Measurements from ENCODE around the gene NTM.

NTM gene

GRCh38 chr11:131811383-131811782, 441.0 kb downstream of the NTM start:
- H3K9me3 ChIP-seq = no peaks in the 10 kb centered on the region
- no peaks in the 10 kb centered on the region for H3K4me1 ChIP-seq
- no peak for DNase-seq
- H3K27me3 ChIP-seq = no peaks in the 10 kb centered on the region
- no peak overlapping the region for H3K4me3 ChIP-seq (ENCODE audit: low read depth, low read length)
- TF ChIP-seq CTCF (IDR thresholded peaks at IDR 0.05; ENCODE audit: low read depth, low read length) = no peak
- no peaks in the 10 kb centered on the region for H3K36me3 ChIP-seq

DNA sequence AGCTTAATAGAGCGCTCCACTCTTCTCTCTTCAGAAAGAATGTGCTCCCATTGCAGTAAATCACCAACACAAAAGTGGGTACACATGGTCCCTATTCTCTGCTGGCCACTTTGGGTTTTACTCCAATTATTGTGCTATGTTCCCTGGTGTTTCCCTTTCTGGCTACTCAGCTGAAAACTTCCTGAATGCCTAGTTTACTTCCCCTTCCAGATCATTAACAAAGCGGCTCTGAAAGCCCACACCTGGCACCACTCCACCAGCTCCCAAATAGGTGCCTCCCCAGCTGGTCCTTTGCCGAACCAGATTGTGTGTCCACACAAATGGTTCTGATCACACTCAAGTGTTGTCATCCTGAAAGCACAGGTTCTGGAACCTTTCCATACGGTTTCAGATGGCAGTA, 443.7 kb downstream of the NTM start:
- Histone ChIP-seq H3K36me3 (no peaks in the 10 kb centered on the region), H3K4me3 (ENCODE audit: low read depth, low read length) (no peak overlapping the region), H3K27me3 (no peaks in the 10 kb centered on the region), H3K9me3 (no peaks in the 10 kb centered on the region), H3K4me1 (no peaks in the 10 kb centered on the region)
- DNase-seq = no peak
- no peak for TF ChIP-seq CTCF (IDR thresholded peaks at IDR 0.05; ENCODE audit: low read depth, low read length)

DNA sequence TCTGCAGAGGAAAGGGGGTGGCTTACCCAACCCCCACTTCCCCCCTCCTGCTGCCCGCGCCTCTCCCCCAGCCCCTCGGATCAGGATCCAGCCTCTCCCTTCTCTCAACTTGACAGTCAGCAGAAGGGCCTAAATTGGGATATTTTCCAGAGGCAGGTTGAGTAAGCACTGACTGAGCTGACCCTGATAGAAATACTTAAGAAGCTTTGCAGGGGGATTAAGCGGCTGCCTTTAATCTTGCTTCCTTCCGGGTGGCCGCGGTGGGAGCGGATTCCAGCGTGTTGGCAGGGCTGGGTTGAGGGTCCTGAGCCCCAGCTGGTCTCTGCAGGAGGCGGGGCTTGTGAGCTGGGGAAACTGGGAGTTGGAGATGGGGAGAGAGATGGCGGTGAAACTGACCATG, 445.2 kb downstream of the NTM start:
- Histone ChIP-seq H3K4me3 (ENCODE audit: low read depth, low read length) (no peak overlapping the region), H3K36me3 (no peaks in the 10 kb centered on the region), H3K27me3 (no peaks in the 10 kb centered on the region), H3K4me1 (no peaks in the 10 kb centered on the region), H3K9me3 (no peaks in the 10 kb centered on the region; the same call in 1 of the 2 replicates)
- DNase-seq = no peak
- no peak for TF ChIP-seq CTCF (IDR thresholded peaks at IDR 0.05; ENCODE audit: low read depth, low read length)

GRCh38 chr11:131816051-131816450, 445.6 kb downstream of the NTM start:
- Histone ChIP-seq H3K4me1 (no peaks in the 10 kb centered on the region), H3K9me3 (no peaks in the 10 kb centered on the region; the same call in 1 of the 2 replicates), H3K27me3 (no peaks in the 10 kb centered on the region), H3K4me3 (ENCODE audit: low read depth, low read length) (no peak overlapping the region), H3K36me3 (no peaks in the 10 kb centered on the region)
- no peak for TF ChIP-seq CTCF (IDR thresholded peaks at IDR 0.05; ENCODE audit: low read depth, low read length)
- no peak for DNase-seq

DNA sequence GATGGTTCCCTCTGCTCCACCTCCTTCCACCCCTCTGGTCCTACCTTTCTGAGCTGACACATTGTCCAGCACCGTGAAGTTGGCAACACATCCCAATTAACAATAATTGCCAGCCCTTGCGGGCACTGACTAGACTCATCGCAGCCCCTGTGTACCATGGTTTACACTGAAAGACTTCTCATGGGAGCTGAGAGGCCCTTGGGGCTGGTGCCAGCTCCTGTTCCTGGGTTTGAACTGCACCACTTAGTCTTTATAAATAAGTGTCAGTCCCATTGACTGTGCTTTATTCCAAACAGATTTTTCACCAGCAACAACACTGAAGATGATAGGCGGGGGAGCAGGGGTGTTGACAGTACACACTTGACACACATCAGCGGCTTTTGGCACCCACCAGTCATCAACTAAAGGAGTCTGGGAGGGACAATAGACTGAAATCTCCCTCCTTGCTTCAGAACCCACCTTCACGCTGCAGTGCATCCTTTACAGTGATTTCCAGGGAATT, 447.3 kb downstream of the NTM start:
- H3K27me3 ChIP-seq = no peaks in the 10 kb centered on the region
- DNase-seq = no peak
- H3K4me1 ChIP-seq = no peaks in the 10 kb centered on the region
- H3K9me3 ChIP-seq = no peaks in the 10 kb centered on the region; the same call in 1 of the 2 replicates
- no peak overlapping the region for H3K4me3 ChIP-seq (ENCODE audit: low read depth, low read length)
- TF ChIP-seq CTCF (IDR thresholded peaks at IDR 0.05; ENCODE audit: low read depth, low read length) = no peak
- no peaks in the 10 kb centered on the region for H3K36me3 ChIP-seq

DNA sequence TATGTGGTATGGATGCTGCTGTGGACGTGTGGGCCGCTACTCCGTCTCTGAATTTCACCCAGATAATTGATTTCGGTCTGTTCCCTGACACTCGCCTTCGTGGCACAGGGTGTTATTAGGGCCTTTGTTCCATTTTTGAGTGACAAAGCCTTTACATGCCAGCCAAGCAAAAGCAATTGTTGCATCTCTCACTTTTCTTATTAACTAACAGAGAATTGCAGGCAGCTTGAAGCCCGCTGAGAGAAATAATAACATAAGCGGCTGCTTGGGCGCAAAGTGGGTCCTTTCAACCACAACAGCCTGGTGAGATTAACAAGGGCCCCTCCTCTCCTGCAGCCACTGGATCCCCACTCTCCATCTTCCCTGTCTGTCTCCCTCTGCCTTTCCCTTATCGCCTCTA, 449.4 kb downstream of the NTM start:
- TF ChIP-seq CTCF (IDR thresholded peaks at IDR 0.05; ENCODE audit: low read depth, low read length) = no peak
- H3K9me3 ChIP-seq = no peaks in the 10 kb centered on the region; the same call in 1 of the 2 replicates
- DNase-seq = no peak
- H3K27me3 ChIP-seq = no peaks in the 10 kb centered on the region
- H3K4me1 ChIP-seq = no peaks in the 10 kb centered on the region
- no peaks in the 10 kb centered on the region for H3K36me3 ChIP-seq
- no peak overlapping the region for H3K4me3 ChIP-seq (ENCODE audit: low read depth, low read length)

Measured in BE2C (cell line).